SK-N-SH (cell line): ENCODE data around the gene RAPGEF4. TPM values are rescaled to one million over a fixed set of nuclear protein-coding genes. Genes with fewer than 3 reads are reported as not detected.

Experiments
- CTCF ChIA-PET: fragments of 300-600, 350-600 bp; formaldehyde crosslinking; extraction: SDS; loops from one replicate; lab custom pipeline; 2021; lab: Yijun Ruan, JAX
- POLR2A ChIA-PET: fragments of 350-600 bp; sonication (Branson Sonifier 250); formaldehyde crosslinking; extraction: SDS; loops from one replicate; lab custom pipeline; 2020; ENCODE audit warnings: antibody characterized with exemption, inconsistent platforms; lab: Yijun Ruan, JAX
- DNase-seq: peaks from one replicate; pipeline ENCODE4 v3.0.0; 2012
- H2AFZ ChIP-seq: fragments of 200-600 bp; sonication (generic); 2 replicates; pipeline ENCODE4 v1.8.1; 2016; ENCODE audit warnings: antibody characterized with exemption, mild to moderate bottlenecking, low read depth
- H3F3A ChIP-seq: fragments of 200-600 bp; sonication (generic); replicated peaks from 2 replicates; pipeline ENCODE3; 2016; ENCODE audit warnings: antibody characterized with exemption, mild to moderate bottlenecking; ENCODE audit not compliant: insufficient read depth
- H3K27ac ChIP-seq, 2 experiments: fragments of 200-500 bp in 1 of 2; fragments of 200-600 bp in 1 of 2; sonication (Bioruptor generic) in 1 of 2; sonication (generic), shearing (Covaris generic) in 1 of 2; 2 replicates each; pipeline versions ENCODE4 v1.5.1 to v1.6.1; 2014 to 2016; ENCODE audit warnings: low read depth in 2 of 2, inconsistent platforms in 1 of 2, low read length in 1 of 2, mild to moderate bottlenecking in 1 of 2, mixed read lengths in 1 of 2
- H3K27me3 ChIP-seq: fragments of 200-600 bp; sonication (generic), shearing (Covaris generic); 2 replicates; pipeline ENCODE4 v1.6.1; 2016; ENCODE audit warnings: mixed run types; ENCODE audit not compliant: insufficient read depth
- H3K36me3 ChIP-seq, 2 experiments: fragments of 200-500 bp in 1 of 2; fragments of 200-600 bp in 1 of 2; sonication (Bioruptor generic) in 1 of 2; sonication (generic) in 1 of 2; replicated peaks in 1 of 2; 2 replicates each; pipeline versions ENCODE3 to v1.5.1; 2014 to 2016; ENCODE audit warnings: low read length in 1 of 2, mild to moderate bottlenecking in 1 of 2; ENCODE audit not compliant: insufficient read depth in 2 of 2, control insufficient read depth in 1 of 2
- H3K4me1 ChIP-seq, 2 experiments: fragments of 200-500 bp in 1 of 2; fragments of 200-600 bp in 1 of 2; sonication (Bioruptor generic) in 1 of 2; sonication (generic), shearing (Covaris generic) in 1 of 2; 2 replicates each; pipeline versions ENCODE4 v1.5.1 to v1.6.1; 2014 to 2016; ENCODE audit warnings: low read depth in 1 of 2, low read length in 1 of 2, mixed run types in 1 of 2; ENCODE audit not compliant: insufficient read depth in 2 of 2, control insufficient read depth in 1 of 2
- H3K4me2 ChIP-seq: fragments of 200-600 bp; sonication (generic), shearing (Covaris generic); 2 replicates; pipeline ENCODE4 v1.6.1; 2017; ENCODE audit warnings: mixed run types
- H3K4me3 ChIP-seq, 2 experiments: fragments of 200-500 bp in 1 of 2; fragments of 200-600 bp in 1 of 2; sonication (Bioruptor generic) in 1 of 2; sonication (generic), shearing (Covaris generic) in 1 of 2; 2 replicates each; pipeline versions ENCODE4 v1.5.1 to v1.8.1; 2014 to 2016; ENCODE audit warnings: low read depth in 2 of 2, inconsistent platforms in 1 of 2, low read length in 1 of 2, mild to moderate bottlenecking in 1 of 2, mixed read lengths in 1 of 2, moderate library complexity in 1 of 2
- H3K79me2 ChIP-seq: fragments of 200-600 bp; sonication (generic); 2 replicates; pipeline ENCODE4 v1.8.1; 2017; ENCODE audit warnings: mild to moderate bottlenecking; ENCODE audit not compliant: insufficient read depth
- H3K9ac ChIP-seq: fragments of 200-600 bp; sonication (generic); 2 replicates; pipeline ENCODE4 v1.6.1; 2017; ENCODE audit warnings: mixed run types
- H3K9me2 ChIP-seq: fragments of 200-600 bp; sonication (generic); 2 replicates; pipeline ENCODE4 v1.6.1; 2017; ENCODE audit warnings: mixed run types
- H3K9me3 ChIP-seq: fragments of 200-600 bp; sonication (generic); 2 replicates; pipeline ENCODE4 v1.6.1; 2017; ENCODE audit warnings: mixed run types, mild to moderate bottlenecking, moderate library complexity
- H4K20me1 ChIP-seq: fragments of 200-600 bp; sonication (generic); 2 replicates; pipeline ENCODE4 v1.6.1; 2017; ENCODE audit warnings: mild to moderate bottlenecking, mixed run types; ENCODE audit not compliant: insufficient read depth
- ELF1 ChIP-seq: IDR thresholded peaks from 2 replicates; pipeline ENCODE4 v1.4.0; 2012
- EP300 ChIP-seq, 2 experiments: IDR thresholded peaks; 2 replicates each; pipeline versions ENCODE4 v1.4.0 to v1.6.1; 2012; ENCODE audit warnings: borderline replicate concordance in 1 of 2, low read depth in 1 of 2, low read length in 1 of 2
- EZH2phosphoT487 ChIP-seq: fragments of 200-600 bp; sonication (generic); IDR thresholded peaks from 2 replicates; pipeline ENCODE4 v1.6.1; 2017; ENCODE audit warnings: low read depth, mixed run types, mild to moderate bottlenecking, antibody characterized with exemption, moderate library complexity, borderline replicate concordance
- MXI1 ChIP-seq: IDR thresholded peaks from 2 replicates; pipeline ENCODE4 v1.6.1; 2012; ENCODE audit warnings: mild to moderate bottlenecking, low read depth, low read length, improper control_type of control experiment
- NRF1 ChIP-seq: IDR thresholded peaks from 2 replicates; pipeline ENCODE4 v1.6.1; 2012; ENCODE audit warnings: low read depth, mild to moderate bottlenecking, low read length
- RAD21 ChIP-seq: IDR thresholded peaks from 2 replicates; pipeline ENCODE4 v1.6.1; 2012; ENCODE audit warnings: mild to moderate bottlenecking, low read length
- RCOR1 ChIP-seq: fragments of 150-350 bp; IDR thresholded peaks from 2 replicates; pipeline ENCODE4 v1.6.1; 2017; ENCODE audit warnings: antibody characterized with exemption, low read length
- TAF1 ChIP-seq: IDR thresholded peaks from 2 replicates; pipeline ENCODE4 v1.6.1; 2012; ENCODE audit warnings: low read depth, mild to moderate bottlenecking, low read length, moderate library complexity, borderline replicate concordance
- TCF12 ChIP-seq: IDR thresholded peaks from 2 replicates; pipeline ENCODE4 v1.4.0; 2012
- YY1 ChIP-seq: IDR thresholded peaks from 2 replicates; pipeline ENCODE4 v1.4.0; 2012; ENCODE audit warnings: low read depth, mild to moderate bottlenecking
- WGBS: methylation state at CpG from one replicate; pipeline ENCODE4 v1.1.6; 2017; ENCODE audit warnings: low lambda C conversion rate; 5-methylcytosine and 5-hydroxymethylcytosine counted together
- polyA plus RNA-seq, 3 experiments: library from polyadenylated mRNA; depleted of rRNA; stranded (reverse); fragments of >200 nt; gene quantifications; 2 replicates each; pipeline ENCODE4 v1.2.3, GENCODE V29; 2012
- TF ChIP-seq, protein P1 (sequence below): fragments of 150-350 bp; IDR thresholded peaks from 2 replicates; pipeline ENCODE4 v1.6.1; 2016; ENCODE audit warnings: mild to moderate bottlenecking, low read depth, low read length
- TF ChIP-seq, protein P2 (sequence below): IDR thresholded peaks from 2 replicates; pipeline ENCODE4 v1.4.0; 2012; ENCODE audit warnings: low read depth
- TF ChIP-seq, protein P3 (sequence below): IDR thresholded peaks from 2 replicates; pipeline ENCODE4; 2012
- TF ChIP-seq, protein P4 (sequence below): IDR thresholded peaks from 2 replicates; pipeline ENCODE4 v1.4.0; 2012; ENCODE audit warnings: low read depth, borderline replicate concordance
- TF ChIP-seq, protein P5 (sequence below): IDR thresholded peaks from 2 replicates; pipeline ENCODE4 v1.4.0; 2012; ENCODE audit warnings: low read depth, borderline replicate concordance

Gene RAPGEF4
- polyA plus RNA-seq, 1 of the 3 experiments (the other 2 are of a cell fraction), result 0.30 TPM

DNA sequence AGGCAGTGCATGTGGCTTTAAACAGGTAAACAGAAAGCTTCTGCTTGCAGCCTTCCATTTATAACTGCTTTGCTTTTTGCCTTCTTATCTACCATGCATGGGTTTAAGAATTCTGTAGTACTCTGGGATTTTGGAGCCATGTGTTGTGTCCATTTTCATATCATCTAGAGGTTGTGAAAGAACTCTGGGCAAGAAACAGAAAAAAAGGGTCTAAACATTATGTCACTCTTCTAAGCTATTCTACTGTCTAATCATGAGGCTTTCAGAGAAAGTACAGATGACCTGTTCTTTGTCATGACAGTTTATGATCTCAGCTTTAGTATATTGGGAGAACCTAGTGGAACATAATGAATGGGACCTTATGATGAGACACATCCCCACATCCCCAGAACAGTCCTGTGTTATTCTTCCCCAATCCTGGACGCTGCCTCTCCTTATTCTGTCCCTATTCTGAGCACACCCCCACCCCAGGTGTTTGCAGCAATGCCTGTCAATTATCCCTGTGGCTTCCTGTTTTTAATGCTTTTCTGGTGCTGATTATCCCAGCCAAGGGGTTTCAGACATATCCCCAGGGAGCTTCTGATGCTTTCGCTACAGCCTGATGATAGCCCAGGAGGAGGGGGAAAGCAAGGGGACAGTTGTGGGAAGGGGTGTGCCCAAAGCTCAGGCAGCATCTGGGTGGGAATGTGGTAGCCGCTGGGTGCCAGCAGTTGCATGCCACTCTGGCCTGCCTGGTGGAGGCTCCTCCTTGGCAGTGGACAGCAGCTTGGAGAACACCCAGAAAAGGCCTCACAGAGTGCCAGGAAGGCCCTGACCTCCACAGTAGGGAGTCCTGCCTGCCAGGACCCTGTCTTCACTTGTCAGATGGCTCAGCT lies 170.5 kb downstream of the RAPGEF4 start (continued):
- TF ChIP-seq, protein P1, sequence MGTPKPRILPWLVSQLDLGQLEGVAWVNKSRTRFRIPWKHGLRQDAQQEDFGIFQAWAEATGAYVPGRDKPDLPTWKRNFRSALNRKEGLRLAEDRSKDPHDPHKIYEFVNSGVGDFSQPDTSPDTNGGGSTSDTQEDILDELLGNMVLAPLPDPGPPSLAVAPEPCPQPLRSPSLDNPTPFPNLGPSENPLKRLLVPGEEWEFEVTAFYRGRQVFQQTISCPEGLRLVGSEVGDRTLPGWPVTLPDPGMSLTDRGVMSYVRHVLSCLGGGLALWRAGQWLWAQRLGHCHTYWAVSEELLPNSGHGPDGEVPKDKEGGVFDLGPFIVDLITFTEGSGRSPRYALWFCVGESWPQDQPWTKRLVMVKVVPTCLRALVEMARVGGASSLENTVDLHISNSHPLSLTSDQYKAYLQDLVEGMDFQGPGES, result no peak
- no peak for TF ChIP-seq NRF1
- peak; percentile 36 for TF ChIP-seq RAD21
- no peak for TF ChIP-seq RCOR1
- no peak for TF ChIP-seq MXI1
- no peak for TF ChIP-seq TCF12
- TF ChIP-seq ELF1, result no peak
- TF ChIP-seq, all 33 proteins: peak for 5

DNA sequence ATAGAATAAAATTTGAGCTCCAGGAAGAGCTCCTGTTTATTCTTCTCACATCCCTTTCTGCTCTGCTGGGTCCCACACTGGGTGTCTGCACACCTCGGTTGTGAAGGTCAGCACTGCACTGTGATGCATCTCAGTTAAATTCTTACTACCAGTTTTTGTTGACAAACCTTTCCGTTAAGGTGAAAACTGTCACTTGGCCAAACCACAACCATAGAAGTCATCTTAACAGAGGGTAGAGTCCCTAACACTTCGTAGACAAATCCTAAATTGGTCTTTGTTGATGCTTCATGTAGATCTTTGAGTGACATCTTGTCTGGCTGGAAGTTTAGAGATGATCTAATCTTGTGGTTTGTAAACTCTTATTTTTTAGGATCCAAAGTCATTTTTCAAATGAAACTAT lies 172.6 kb downstream of the RAPGEF4 start:
- Histone ChIP-seq H3K36me3 (no peaks in the 10 kb centered on the region), H3K27me3 (no peaks in the 10 kb centered on the region), H3K79me2 (no peaks in the 10 kb centered on the region), H3K9ac (no peak overlapping the region), H2AFZ (no peak overlapping the region), H3K9me2 (no peaks in the 10 kb centered on the region), H3K4me2 (no peak overlapping the region), H3K9me3 (no peaks in the 10 kb centered on the region), H3K27ac (no peak overlapping the region), H4K20me1 (no peaks in the 10 kb centered on the region), H3F3A (no peaks in the 10 kb centered on the region), H3K4me3 (no peak overlapping the region), H3K4me1 (peaks cover 0 to 28% of the 10 kb centered on the region in 2 experiments; a peak in 2 of 4 replicates)
- POLR2A ChIA-PET, result no interaction called here
- TF ChIP-seq, protein P2, sequence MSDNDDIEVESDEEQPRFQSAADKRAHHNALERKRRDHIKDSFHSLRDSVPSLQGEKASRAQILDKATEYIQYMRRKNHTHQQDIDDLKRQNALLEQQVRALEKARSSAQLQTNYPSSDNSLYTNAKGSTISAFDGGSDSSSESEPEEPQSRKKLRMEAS, result no peak
- CTCF ChIA-PET, result interaction anchor here (0.7 to 8.2 kb wide), 3 partner anchors 23 to 494 kb away, joined by 3 to 69 read pairs (median 3); no protein-coding TSS in a partner anchor
- DNase-seq, result no peak
- 51% methylated on average over 3 of the region's 3 CpGs for WGBS

DNA sequence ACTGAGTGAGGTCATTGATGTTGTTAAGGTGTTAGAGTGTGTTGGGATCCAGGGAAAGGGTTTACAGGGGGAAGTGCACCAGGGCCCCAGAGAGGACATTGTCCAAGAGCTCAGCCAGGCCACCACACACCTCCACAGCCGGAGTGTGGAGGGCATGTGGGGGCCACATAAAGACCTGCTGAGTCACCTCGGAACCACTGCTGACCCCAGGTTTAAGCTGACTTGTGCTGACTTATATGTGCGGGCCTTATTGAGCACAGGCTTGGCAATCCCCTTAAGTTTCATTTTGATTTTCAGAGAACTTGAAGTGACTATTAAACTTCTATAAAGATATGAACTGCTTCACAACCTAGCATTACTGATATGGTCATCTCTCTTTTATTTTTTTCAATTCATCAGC lies 173.8 kb downstream of the RAPGEF4 start:
- no peak overlapping the region for H2AFZ ChIP-seq
- no peaks in the 10 kb centered on the region for H3F3A ChIP-seq
- H4K20me1 ChIP-seq, result no peaks in the 10 kb centered on the region
- WGBS, result 64% methylated on average over 3 of the region's 3 CpGs
- H3K79me2 ChIP-seq, result no peaks in the 10 kb centered on the region
- H3K4me1 ChIP-seq, result peaks cover 0 to 28% of the 10 kb centered on the region in 2 experiments; a peak in 2 of 4 replicates
- H3K9me3 ChIP-seq, result no peaks in the 10 kb centered on the region
- POLR2A ChIA-PET, result no interaction called here
- H3K27ac ChIP-seq, result no peak overlapping the region
- no peak for TF ChIP-seq YY1
- TF ChIP-seq, protein P3, sequence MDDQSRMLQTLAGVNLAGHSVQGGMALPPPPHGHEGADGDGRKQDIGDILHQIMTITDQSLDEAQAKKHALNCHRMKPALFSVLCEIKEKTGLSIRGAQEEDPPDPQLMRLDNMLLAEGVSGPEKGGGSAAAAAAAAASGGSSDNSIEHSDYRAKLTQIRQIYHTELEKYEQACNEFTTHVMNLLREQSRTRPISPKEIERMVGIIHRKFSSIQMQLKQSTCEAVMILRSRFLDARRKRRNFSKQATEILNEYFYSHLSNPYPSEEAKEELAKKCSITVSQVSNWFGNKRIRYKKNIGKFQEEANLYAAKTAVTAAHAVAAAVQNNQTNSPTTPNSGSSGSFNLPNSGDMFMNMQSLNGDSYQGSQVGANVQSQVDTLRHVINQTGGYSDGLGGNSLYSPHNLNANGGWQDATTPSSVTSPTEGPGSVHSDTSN, result no peak
- TF ChIP-seq EZH2phosphoT487, result no peak
- TF ChIP-seq, protein P4, sequence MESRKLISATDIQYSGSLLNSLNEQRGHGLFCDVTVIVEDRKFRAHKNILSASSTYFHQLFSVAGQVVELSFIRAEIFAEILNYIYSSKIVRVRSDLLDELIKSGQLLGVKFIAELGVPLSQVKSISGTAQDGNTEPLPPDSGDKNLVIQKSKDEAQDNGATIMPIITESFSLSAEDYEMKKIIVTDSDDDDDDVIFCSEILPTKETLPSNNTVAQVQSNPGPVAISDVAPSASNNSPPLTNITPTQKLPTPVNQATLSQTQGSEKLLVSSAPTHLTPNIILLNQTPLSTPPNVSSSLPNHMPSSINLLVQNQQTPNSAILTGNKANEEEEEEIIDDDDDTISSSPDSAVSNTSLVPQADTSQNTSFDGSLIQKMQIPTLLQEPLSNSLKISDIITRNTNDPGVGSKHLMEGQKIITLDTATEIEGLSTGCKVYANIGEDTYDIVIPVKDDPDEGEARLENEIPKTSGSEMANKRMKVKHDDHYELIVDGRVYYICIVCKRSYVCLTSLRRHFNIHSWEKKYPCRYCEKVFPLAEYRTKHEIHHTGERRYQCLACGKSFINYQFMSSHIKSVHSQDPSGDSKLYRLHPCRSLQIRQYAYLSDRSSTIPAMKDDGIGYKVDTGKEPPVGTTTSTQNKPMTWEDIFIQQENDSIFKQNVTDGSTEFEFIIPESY, result no peak
- TF ChIP-seq MXI1, result no peak
- no peak for TF ChIP-seq ELF1
- TF ChIP-seq EP300 (IDR thresholded peaks at IDR 0.05; ENCODE audit: borderline replicate concordance in 1 of 2, low read depth in 1 of 2, low read length in 1 of 2), result no peak
- no peak for TF ChIP-seq TAF1
- TF ChIP-seq, protein P5, sequence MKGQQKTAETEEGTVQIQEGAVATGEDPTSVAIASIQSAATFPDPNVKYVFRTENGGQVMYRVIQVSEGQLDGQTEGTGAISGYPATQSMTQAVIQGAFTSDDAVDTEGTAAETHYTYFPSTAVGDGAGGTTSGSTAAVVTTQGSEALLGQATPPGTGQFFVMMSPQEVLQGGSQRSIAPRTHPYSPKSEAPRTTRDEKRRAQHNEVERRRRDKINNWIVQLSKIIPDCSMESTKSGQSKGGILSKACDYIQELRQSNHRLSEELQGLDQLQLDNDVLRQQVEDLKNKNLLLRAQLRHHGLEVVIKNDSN, result no peak
- H3K9me2 ChIP-seq, result no peaks in the 10 kb centered on the region
- no peaks in the 10 kb centered on the region for H3K36me3 ChIP-seq
- no peak for DNase-seq
- CTCF ChIA-PET, result interaction anchor here (1.4 to 8.2 kb wide), 3 partner anchors 22 to 96 kb away, joined by 3 to 69 read pairs (median 3); no protein-coding TSS in a partner anchor
- H3K4me3 ChIP-seq, result no peak overlapping the region
- no peaks in the 10 kb centered on the region for H3K27me3 ChIP-seq
- no peak overlapping the region for H3K9ac ChIP-seq
- no peak overlapping the region for H3K4me2 ChIP-seq
